HG03457 (cell line): Measurements from ENCODE around the gene GPNMB.

Source experiments
- ATAC-seq: cut with Tn5 transposase; IDR thresholded peaks from one replicate; pipeline ENCODE4 v1.9.1; 2021; ENCODE audit warnings: moderate number of reproducible peaks; ENCODE audit not compliant: unreplicated experiment

Gene GPNMB

DNA sequence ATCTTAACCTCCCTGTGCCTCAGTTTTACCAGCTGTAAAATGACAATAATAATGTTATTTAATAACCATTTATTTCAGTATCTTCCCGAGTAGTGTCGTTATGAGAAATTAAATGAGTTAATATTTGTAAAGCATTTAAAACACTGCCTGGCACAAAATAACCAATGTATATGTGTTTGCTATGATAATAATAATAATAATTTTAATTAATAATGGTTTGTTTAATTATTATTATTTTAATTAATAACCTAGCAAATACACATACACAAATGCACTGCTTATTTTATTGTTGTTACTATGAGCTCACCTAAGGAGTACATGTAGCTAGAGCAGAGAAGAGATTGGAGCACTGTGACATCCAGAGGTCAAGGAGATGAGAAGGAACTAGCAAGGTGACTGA lies 18.2 kb upstream of the GPNMB start:
- no peak for ATAC-seq

DNA sequence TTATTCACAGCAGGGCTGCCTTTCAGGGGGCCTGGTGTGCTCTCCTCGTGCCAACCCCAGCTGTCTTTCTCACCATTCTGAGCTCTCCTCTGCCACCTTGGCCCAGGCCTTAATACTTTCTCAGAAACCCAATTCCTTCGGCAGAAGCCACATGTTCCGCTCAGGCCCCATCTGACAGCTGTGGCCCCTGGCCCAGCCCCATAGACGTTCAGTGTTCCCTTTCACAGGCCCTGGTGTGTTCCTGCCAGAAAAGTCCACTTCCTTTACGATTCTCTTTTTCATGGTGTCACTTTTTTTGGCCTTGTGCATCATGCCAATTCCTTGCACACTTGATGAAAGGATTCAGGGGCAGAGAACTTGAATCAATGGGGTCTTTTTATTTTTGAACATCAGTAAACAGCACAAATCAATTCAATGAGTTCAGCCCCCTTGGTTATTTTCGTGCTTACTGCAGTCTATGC lies 15.9 kb upstream of the GPNMB start:
- ATAC-seq, result no peak

DNA sequence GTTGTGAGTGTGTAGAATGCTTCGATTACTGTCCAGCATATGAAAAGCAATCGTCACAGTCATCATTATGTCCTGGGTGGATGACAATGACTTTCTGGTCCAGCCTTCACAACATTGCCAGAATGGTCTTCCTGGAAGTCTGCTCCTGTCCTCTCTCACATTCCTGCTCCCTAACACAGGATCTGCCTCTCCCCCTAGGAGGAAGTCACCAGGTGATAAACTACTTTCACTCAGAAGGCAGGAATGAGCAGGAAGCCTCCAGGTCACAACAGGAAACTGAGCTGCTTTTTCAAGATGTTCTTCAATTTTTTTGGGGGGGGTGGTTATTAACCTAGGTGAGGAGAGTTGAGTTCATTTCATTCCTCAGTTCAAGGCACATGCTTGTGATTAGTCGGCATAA lies 13.6 kb upstream of the GPNMB start:
- no peak for ATAC-seq

DNA sequence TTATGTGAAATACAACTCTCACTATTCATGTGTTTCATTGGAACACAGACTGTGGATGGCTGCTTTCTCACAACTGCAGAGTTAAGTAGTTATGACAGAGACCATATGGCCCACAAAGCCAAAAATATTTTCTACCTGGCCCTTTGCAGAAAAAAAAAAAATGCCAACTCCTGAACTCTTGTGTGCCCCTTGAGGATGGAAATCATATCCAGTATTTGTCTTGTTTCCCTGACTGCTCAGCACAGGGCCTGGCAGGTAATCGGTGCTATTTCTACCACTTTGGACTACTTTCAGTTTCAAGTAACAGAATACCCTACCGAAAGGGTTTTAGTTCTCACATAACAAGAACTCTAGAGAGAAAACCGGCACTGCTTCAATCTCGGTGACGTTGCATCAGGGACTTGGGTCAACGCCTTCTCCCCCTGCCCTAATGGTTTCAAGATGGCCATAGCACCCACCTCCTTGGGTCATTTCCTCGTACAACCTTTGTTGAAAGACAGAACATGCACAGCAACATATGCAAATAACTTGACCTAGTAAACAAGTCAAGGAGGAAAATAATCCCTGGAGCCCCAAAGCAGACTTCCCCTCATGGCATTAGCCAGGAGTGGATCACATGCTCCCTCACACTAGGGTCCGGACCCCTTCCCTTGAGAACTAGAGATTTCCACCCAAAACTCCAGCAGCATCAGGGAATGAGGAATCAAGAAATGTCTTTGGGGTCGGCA lies 11.8 kb upstream of the GPNMB start:
- no peak for ATAC-seq

DNA sequence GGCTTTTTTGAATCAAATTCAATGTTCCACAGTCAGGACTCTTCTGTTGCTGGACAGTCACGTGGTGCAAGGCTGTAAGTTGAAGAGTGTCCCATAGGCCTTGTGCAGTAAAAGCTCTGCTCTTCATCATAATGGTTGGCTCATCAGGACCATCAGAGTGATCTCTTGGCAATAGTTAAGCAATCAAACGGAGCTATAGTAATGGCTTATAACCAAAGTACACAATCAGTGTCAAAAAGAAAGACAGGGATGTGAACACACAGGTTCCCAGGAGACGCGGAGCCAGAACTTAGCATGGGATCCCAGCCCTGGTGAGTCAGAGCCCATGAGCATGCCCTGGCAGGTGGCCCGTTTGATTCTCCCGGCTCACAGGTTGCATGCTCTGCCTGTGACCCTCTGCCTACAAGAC lies 10.8 kb upstream of the GPNMB start:
- no peak for ATAC-seq

DNA sequence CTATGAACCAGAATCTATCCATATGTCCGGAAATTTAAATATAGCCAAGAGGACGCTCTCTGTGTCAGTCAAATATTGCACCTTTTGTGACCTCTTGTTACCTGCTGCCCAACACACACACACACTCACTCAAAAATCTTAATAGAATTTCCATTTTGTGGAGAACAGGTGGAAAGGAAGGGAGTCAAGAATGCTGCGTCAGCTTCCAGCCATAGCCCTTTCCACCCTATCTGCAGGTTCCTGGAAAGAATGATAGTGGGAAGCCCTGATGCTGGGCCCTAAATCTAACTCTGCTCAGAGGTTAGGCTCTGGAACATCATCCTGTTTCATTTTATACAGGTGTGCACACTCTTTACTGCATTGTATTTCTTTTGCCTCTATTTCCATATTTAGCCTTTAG lies 9.6 kb upstream of the GPNMB start:
- no peak for ATAC-seq

DNA sequence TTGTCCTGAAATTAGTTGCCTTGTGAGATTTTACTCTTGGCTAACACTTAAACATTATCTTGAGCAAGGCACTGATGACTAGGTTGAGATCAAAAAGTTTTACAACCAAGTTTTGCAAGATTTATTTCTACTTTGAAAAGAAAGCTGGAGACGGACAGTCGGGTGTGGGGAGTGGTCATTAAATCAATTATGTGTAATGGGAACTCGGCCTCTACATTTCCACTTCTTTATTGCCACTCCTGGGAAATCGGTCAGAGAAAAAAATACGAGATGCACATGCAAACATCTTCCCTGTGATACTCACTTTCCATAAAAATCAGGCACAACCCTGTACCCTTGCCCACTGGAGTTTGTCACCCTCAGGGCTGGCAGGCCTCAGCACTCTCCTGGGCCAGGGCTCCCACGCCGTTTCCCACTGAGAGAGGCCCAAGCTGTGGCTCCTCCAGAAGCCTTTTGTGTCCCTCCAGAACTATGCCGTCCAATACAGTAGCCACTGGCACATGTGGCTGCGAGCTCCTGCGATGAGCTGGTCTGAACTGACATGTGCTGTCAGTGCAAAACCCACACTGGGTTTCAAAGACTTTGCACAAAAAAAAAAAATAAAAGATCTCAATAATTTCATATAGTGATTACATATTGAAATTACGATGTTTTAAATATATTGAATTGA lies 7.5 kb upstream of the GPNMB start:
- no peak for ATAC-seq

DNA sequence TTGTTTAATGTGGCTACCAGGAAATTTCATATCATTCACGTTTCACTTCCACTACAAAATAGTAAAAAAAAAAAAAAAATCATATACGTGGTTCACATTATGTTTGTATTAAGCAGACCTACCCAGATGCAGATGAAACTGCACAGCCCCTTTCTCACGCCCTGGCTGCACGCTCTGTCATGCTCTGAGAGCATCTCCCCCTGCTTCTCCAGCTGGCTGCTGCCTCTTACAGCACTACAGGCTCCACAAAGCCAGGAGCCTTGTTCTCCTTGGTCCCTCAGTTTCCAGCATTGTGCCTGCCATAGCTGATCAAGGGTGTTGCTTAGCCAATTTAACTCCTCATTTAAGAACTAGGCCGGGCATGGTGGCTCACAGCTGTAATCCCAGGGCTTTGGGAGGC lies 6.9 kb upstream of the GPNMB start:
- ATAC-seq, result no peak

DNA sequence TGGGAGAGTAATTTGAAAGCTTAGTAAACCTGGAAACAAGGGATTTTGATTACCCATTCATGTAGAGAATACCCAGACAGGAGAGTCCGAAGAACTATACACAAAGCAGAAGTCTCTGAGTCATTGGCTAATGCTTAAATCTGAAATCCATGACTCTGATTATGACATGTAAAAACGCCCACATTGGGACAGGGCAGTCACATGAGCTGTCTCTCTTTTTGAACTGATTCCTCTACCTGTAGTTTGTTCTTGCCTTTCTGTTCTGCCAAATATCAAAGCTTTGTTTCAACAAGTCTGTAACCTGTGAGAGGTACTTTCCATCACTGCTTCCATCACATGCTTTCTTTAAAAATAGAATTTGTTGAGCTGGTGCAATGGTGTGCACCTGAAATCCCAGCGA lies 4.3 kb upstream of the GPNMB start:
- ATAC-seq, result no peak

DNA sequence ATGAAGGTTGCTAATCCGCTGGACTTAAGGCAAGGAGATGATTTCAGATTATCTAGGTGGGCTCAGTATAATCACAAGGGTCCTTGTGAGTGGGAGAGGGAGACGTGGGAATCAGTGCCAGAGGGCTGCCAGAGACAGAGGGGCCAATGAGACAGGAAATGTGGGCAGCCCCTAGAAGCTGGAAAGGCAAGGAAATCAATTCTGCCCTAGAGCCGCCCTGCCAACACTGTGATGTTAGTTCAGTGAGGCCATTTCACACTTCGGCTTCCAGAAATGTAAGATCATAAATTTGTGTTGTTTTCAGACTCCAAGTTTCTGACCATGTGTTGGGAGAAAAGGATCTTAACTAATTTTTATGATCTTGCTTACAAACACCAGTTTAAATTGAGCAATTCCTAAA lies 3.6 kb upstream of the GPNMB start:
- no peak for ATAC-seq

DNA sequence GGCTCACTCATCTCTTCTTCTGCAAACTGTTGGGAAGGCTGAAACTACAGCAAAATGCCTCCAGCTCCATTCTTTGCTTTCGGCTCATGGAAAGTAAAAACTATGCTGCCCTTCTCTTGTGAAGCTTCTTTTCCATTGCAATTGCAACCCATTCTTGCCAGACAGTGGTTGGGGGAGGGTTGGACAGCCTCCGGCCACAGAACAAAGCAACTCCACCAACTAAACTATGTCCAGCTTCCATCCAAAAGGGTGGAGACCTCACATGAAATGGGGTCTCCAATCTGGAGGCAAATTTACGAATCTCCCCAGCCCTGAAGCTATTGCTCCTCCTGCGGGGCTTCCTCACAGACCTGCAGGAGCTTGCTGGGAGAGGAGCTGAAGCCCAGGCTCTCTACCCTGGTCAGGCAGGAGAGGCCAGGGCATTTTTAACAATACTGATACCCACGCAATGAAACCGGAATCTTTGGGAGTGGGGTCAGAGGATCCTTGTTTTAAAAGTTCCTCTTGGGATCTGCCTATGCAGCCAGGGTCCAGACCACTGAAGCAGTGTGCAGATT lies 549 bp downstream of the GPNMB start:
- no peak for ATAC-seq

DNA sequence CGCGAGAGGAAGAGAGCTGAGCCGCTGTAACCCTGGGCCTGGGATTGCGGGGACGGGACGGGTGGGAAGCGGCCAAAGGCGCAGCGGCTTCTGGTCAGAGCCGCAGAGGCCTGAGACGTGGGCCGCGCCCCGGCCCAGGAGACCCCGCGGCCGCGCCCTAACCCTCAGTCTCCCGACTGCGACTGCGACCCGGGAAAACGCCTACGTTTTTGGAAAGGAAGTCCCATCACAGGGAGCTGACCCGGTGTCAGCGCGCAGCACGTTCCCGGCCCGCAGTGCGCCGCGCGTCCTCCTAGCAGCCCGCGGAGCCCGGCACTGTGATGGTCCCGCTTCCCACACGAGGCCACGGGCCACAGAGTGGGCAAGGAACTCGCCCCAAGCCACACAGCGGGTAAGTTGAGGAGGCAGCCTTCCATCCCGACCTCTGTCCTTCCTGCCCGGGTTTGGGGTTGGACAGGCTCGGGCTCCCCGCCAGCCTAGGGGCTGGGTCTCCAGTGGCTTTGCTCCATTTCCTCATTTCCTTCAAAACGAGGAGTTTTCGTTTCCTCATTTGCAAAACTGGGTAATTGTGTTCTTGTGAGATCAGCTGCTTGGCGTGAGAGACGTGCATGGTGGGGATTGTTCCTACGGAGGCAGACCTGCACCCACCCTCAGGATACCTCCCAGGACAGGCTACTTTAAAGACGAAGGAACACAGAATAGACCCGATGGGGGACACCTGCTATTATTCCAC lies 1.2 kb downstream of the GPNMB start:
- no peak for ATAC-seq

DNA sequence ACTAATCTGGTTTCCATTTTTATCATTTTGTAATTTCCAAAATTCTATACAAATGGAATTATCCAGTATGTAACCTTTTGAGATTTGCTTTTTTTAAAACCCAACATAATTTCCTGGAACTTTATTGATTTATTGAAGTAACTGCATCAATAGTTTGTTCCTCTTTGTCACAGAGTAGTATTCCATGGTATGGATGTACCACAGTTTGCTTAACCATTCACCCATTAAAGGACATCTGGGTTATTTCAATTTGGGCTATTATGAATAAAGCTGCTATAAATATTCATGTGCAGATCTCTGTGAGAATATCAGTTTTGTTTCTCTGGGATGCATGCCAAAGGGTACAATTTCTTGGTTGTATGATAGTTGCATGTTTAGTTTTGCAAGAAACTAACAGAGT lies 2.9 kb downstream of the GPNMB start:
- no peak for ATAC-seq

DNA sequence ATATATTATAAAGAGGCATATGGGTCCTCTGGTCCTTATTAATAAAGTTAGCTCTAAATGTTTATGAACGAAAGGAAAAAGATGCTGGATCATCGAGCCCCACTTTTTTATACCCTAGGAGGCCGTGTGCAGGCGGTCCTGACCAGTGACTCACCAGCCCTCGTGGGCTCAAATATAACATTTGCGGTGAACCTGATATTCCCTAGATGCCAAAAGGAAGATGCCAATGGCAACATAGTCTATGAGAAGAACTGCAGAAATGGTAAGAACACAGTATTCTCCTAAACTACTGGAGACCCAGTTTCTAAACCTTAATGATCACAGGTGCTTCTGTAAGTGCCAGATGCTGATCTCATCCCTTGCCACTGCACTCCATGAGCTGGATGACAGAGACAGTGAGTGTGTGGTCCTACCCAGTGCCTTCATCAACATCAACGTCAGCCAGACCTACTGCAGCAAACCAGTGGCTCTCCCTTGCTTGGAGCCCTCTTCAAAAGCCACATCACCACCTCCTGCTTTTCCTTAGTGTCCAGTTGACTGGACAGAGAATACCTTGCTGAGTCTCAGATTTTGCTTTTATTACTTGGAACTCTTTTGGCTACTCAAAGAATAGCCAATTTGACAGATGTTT lies 7.6 kb downstream of the GPNMB start:
- no peak for ATAC-seq

DNA sequence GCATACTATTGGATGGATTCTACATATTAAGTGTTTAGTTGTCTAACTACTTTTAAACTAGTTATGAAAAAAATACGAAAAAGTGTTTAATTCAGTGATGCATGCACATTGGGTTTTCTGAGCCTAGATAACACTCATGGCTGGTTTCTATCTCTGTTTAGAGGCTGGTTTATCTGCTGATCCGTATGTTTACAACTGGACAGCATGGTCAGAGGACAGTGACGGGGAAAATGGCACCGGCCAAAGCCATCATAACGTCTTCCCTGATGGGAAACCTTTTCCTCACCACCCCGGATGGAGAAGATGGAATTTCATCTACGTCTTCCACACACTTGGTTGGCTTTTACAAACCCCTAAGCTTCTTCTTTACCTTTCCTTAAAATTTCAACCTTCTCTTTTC lies 10.2 kb downstream of the GPNMB start:
- no peak for ATAC-seq

DNA sequence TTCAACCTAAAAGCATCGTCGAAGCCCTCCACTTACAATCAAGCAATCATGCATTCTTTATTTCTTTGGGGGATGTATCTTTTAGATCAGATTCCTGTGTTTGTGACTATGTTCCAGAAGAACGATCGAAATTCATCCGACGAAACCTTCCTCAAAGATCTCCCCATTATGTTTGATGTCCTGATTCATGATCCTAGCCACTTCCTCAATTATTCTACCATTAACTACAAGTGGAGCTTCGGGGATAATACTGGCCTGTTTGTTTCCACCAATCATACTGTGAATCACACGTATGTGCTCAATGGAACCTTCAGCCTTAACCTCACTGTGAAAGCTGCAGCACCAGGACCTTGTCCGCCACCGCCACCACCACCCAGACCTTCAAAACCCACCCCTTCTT lies 13.8 kb downstream of the GPNMB start:
- no peak for ATAC-seq

DNA sequence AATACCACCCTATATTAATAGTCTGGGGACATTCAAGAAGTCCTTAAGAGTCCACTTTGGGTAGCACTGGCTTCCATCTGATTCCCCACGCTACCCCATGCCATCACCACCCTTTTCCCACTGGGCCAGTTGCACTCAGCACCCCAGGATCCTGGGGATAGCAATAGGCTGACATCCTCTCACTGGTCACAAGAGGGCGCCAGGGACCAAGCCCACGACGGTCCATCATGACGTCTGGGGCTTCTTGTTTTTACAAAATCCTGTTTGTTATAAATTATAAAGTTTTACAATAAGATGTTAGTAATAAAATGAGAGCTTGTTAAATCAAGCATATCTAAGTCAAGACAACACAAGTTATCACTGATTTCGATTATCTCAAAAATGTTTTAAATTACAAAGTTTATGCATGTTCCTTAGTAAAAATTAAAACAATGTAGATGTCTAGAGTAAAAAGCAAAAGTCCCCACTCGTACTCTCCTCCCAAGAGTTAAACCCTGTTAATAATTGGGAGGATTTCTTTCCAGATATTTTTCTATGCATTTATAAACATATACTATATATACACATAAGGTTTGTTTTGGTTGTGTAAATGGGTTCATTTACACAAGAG lies 15.4 kb downstream of the GPNMB start:
- no peak for ATAC-seq

DNA sequence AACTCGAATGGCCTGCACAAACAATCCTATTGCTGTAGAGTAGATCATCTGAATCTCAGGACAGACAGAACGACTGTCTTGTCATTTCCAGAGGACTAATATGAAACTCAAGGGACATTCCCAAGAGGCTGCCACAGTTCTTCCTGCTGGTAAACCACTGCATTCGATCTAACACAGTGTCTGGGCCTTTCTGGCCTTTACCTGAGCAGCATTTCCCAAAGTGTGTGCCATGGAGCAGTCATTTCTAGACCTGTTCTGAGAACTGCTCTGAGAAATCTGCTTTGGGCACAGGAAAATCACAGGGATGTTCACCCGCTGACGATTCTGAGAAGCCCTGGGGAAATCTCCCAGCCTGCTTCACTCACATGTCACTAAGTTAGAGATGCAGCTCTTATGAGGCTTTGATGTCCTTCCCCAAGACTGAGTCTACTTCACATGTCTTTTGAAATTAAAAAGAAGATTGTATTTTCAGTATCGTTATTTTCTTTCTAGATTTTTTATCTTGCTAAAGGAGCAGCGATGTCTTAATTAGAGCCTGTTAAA lies 18.4 kb downstream of the GPNMB start:
- ATAC-seq, result no peak

DNA sequence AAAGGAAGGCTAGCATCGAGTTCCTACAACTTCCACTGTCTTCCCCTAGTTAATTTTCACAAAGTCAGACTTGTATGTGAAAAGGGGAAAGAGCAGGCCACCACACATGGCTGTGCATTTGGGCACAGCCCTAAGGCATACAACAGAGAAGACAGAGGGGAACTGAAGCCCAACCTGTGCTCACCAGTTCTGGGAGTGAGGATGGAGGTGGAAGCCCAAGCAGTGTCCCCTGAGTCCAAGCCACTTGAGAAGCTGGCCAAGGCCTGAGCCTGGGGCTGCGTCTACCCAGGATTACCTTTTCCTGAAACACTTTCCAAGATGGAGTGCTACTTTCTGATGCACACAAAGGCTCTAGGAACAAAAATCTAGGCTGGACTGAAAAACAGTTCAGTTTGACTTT lies 20.3 kb downstream of the GPNMB start:
- ATAC-seq, result no peak

DNA sequence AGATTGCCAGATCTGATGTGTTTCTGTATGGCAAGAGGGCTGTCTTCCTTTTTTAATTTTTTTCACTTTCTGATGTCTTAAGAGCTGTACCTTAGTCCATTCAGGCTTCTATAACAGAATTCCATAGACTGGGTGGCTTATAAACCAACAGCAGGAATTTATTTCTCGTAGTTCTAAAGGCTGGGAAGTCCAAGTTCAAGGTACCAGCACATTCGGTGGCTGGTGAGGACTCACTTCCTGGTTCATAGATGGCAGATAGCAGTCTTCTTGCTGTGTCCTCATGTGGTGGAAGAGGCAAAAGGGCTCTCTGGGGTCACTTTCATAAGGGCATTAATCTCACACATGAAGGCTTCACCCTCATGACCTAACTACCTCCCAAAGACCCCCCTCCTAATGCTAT lies 20.8 kb downstream of the GPNMB start:
- no peak for ATAC-seq

DNA sequence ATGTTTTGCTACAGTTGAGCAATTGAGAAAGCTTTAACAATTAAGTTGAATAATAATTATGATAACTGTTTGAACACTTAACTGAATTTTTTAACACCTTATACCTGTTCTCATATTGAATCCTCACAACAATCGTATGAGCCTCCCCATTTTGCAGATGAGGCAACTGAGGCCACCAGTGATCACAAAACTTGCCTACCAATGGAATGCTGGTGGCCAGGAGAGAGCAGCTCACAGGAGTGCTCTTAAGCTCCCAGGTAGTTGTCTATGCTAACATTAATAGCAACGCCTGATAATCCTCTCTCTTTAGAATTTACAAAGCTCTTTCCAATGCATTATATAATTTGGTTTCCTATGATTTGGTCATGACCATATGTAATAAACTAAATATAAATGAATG lies 21.6 kb downstream of the GPNMB start:
- ATAC-seq, result no peak
